ENCODE results near the gene LMAN2.
A peak's percentile ranks its signal among the peaks of the same experiment; 100 is the strongest.
"Not testable (repeated sequence)": the region's sequence is repeated elsewhere in the genome, so short reads cannot be mapped to it uniquely, and the experiment has no call there.

Gene LMAN2

GRCh38 chr5:177377851-177378776, 26.6 kb upstream of the LMAN2 start:
- no peak for DNase-seq

DNA sequence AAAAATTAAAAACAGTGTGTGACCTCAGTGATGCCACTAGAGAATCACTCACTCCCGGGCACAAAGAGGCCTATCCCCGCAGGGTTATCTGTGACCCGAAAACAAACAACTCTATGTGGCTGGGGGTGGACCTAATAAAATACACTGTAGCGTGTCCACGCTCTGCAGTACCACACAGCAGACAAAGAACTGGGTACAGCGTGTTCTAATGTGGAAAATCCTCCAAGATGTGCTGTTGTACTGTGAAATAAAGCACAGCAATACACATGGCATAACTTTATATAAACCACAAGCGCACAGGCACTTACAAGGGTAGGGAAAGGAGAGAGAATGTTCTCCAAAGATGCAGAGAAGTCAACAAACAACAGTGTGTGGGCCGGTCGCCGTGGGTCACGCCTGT, 24.6 kb upstream of the LMAN2 start:
- no peak for DNase-seq

DNA sequence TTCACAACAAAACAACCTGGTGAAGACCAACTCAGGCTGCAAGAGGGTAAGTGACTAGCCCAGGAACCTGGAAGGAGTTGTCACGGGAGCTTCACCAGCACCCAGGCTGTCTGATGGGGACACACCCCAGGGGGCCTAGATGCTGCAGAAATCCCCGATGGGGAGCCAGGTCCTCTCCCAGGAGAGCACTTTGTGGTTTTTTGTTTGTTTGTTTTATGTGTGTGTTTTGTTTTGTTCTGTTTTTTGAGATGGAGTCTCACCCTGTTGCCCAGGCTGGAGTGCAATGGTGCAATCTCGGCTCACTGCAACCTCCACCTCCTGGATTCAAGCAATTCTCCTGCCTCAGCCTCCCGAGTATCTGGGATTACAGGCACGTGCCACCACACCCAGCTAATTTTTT, 24.0 kb upstream of the LMAN2 start:
- DNase-seq: not testable (repeated sequence)

GRCh38 chr5:177374211-177374610, 22.7 kb upstream of the LMAN2 start:
- no peak for DNase-seq

DNA sequence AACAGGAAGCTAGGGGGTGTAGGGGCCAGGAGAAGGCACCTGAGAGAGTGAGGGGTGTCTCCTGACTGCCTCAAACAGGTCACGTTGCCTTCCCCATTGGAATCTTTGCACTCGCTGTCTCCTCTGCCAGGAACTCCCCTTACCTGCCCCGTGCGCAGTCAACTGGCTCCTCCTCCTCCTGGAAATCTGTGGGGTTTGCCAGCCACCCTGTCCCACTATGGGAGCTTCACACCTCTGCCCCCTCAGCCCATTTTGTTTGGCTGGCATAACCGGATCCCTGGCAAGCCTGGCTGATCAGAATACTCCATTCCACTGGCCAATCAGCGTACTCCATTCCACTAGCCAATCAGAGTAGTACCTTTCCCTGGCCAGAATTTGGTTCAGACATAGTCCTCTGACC, 22.3 kb upstream of the LMAN2 start:
- no peak for DNase-seq

- DNase-seq: no peak
These were observed 21.4 kb upstream of the LMAN2 start for GRCh38 chr5:177372910-177373309.

- no peak for DNase-seq
These were observed 20.8 kb upstream of the LMAN2 start for GRCh38 chr5:177372034-177372896.

DNA sequence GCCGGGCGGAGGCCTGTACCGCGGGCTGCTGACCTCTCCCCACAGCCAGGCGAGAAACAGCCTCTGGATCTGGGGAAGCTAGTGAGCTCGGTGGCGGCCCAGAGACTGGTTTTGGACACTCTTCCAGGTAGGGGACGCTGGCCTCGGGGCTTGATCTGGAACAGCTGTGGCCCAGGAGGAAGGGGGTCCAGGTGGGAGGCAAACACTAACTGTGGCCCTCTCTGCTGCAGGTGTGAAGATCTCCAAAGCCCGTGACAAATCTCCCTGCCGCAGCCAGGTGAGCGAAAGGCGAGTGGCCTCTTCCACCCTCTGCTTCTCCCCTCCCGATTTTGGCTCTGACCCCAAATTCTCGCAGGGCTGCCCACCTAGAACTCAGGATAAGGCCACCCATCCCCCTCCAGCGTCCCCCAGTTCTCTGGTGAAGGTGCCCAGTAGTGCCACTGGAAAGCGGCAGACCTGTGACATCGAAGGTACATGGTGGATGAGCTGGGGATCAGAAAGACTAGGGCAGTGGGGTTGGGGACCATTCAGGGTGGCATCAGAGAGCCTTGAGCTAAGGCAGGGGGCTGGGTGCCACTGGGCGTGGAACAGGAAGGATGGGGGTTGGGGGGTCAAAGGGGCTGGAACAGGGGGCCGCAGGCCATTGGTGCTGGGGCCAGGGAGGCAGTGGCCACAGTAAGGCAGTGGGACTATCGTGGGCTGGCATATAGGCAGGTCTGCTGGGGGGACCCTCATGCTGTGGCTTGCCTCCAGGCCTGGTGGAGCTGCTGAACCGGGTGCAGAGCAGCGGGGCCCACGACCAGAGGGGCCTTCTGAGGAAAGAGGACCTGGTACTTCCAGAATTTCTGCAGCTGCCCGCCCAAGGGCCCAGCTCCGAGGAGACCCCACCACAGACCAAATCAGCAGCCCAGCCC, 19.9 kb upstream of the LMAN2 start:
- no peak for DNase-seq

DNA sequence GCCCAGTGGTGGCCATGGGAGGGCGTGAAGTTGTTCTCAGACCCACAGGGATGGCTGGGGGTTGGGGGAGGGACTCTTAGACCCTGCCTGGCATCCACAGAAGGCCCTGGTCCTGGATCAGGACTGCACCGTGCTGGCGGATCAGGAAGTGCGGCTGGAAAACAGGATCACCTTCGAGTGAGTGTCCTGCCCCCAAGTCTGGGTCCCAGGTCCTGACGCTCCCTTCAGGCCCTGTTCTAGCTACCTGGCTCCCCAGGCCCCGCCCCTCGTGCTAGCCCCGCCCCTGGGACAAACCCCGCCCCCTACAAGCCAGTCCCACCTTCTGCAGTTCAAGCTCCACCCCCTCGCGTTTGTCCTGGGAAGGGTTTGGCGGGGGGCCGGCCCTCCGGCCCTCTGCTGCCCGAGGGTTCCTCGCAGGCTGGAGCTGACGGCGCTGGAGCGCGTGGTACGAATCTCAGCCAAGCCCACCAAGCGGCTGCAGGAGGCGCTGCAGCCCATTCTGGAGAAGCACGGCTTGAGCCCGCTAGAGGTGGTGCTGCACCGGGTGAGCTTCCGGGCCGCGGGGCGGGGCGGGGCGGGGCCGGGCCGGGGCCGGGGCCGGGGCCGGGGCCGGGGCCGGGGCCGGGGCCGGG, 19.1 kb upstream of the LMAN2 start:
- peak; percentile 86 for DNase-seq

DNA sequence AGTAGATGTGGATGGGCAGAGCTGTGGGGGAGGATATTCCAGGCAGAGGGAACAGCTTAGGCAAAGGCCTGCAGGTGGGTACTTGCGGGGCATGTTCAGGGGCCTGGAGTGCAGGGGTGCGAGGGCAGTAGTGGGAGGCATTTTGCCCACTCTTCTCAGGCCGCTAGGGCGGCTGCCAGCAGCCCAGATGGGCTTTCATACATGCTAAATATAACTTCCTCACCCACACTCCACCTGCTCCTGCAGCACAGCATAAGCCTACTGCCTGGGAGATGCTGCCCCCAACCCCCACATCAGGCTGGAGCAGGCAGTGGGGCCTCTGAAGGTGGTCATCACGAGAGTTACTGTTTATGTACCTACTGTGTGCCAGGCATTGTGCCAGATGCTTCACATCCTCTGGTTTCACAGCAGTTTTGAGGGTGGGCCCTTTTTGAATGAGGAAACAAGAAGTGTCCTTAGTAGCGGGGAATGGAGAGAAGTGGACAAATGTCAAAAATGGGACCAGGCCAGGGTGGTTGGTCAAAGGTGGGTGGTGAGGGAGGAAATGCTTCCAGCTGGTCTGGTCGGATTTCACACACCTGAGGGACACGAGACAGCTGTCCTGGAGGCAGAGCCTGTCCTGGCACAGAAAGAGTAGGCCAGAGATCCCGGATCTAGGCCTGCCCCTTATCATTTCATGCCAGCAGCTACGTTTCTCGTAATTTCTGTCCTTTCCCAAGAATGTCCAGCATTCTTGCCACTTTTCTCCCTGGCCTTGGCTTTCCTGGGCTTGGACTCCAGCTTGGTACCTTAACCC, 18.4 kb upstream of the LMAN2 start:
- no peak for DNase-seq

- peak; percentile 19 for DNase-seq
These were observed 17.6 kb upstream of the LMAN2 start for GRCh38 chr5:177368869-177369644.

GRCh38 chr5:177367981-177368868, 16.8 kb upstream of the LMAN2 start:
- DNase-seq: no peak

DNA sequence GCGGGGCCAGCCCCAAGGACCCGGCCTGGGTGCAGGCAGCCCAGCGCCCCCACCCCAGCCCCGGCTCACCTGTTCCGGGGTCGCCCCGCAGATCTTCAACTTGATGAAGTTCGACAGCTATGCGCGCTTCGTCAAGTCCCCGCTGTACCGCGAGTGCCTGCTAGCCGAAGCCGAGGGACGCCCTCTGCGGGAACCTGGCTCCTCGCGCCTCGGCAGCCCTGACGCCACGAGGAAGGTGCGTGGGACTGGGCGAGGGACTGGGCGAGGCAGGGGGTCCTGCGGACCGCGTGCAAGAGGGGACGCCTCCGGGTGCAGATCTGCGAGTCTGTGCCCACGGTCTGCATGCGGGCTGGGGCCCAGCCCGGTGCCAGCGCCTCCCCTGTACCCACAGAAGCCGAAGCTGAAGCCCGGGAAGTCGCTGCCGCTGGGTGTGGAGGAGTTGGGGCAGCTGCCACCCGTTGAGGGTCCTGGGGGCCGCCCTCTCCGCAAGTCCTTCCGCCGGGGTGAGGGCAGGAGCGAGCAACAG, 15.9 kb upstream of the LMAN2 start:
- DNase-seq: no peak

GRCh38 chr5:177366528-177367322, 15.3 kb upstream of the LMAN2 start:
- DNase-seq: peak; percentile 87

GRCh38 chr5:177365845-177366527, 14.5 kb upstream of the LMAN2 start:
- no peak for DNase-seq

- DNase-seq: peak; percentile 29
These were observed 12.9 kb upstream of the LMAN2 start for GRCh38 chr5:177364159-177364962.

- no peak for DNase-seq
These were observed 12.1 kb upstream of the LMAN2 start for GRCh38 chr5:177363565-177363964.

Measured in fibroblast of skin of right biceps (primary cell).